ENCODE data around the gene DNASE2.

- peak; percentile 96 to 100 (median 97) for TF ChIP-seq CTCF (IDR thresholded peaks at IDR 0.05)
- peak; percentile 52 to 57 for TF ChIP-seq POLR2AphosphoS5 (IDR thresholded peaks at IDR 0.05; ENCODE audit: insufficient read depth in 1 of 2, low read depth in 1 of 2)
- TF ChIP-seq POLR2A (IDR thresholded peaks at IDR 0.05) = no peak
Measured at GRCh38 chr19:12847159-12848139, 33.8 kb downstream of the DNASE2 start.

Data from vagina (tissue), 2 donors.